ENCODE data around the gene ISCA1. TPM values are rescaled to one million over a fixed set of nuclear protein-coding genes. Genes with fewer than 3 reads are reported as not detected.
A peak's percentile ranks its signal among the peaks of the same experiment; 100 is the strongest.

Gene ISCA1
- total and polyA plus RNA-seq, 2 donors (not counting 3 experiments of a cell fraction or from before 2014, with no cell fraction given) = 14.2 to 22.2 TPM

DNA sequence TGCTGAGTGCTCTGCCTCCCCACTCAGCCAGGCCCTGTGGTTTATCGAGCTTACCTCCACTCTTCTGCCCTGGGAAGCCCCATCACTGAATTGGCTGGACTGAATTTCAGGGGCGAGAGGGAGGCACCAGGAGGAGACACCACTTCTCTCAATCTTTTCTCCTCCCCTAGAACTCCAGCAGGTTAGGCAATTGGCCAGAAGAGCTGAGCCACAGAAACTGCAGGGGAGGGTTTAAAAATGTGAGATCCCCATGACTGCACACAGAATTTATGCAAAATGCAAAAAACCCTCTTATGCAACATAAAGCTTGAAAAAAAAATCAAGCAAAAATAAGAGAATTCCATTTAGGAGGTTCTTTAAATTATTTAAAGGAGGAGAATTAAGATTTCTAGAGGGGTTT, 42.0 kb upstream of the ISCA1 start:
- Histone ChIP-seq H3K36me3 (ENCODE audit: control insufficient read depth in 2 of 2, extremely low read depth in 1 of 2, insufficient read depth in 2 of 2, low read length in 2 of 2) (peaks cover 13 to 14% of the 10 kb centered on the region in 2 experiments), H3K9me1 (replicated peaks; ENCODE audit: control insufficient read depth, extremely low read depth, insufficient read depth, low read length) (no peaks in the 10 kb centered on the region), H3K27me3 (ENCODE audit: control insufficient read depth in 2 of 2, insufficient read depth in 2 of 2, low read length in 2 of 2) (no peaks in the 10 kb centered on the region), H3K27ac (ENCODE audit: insufficient read depth, low read depth, low read length) (no peak overlapping the region), H3K4me1 (ENCODE audit: control insufficient read depth, extremely low read depth, insufficient read depth, low read length) (peaks cover 13% of the 10 kb centered on the region), H3K4me2 (ENCODE audit: insufficient read depth, low read length) (no peak overlapping the region), H3K4me3 (replicated peaks in 1 of 3; ENCODE audit: insufficient read depth in 1 of 3, low read depth in 1 of 3, low read length in 3 of 3) (no peak overlapping the region), H3K79me2 (ENCODE audit: control insufficient read depth, insufficient read depth, low read length) (no peaks in the 10 kb centered on the region), H4K20me1 (replicated peaks; ENCODE audit: control insufficient read depth, extremely low read depth, insufficient read depth, low read length) (no peaks in the 10 kb centered on the region), H2AFZ (ENCODE audit: low read depth, low read length) (no peak overlapping the region), H3K9me3 (replicated peaks; ENCODE audit: control insufficient read depth, insufficient read depth, low read length) (no peaks in the 10 kb centered on the region), H3K9ac (replicated peaks; ENCODE audit: extremely low read depth, insufficient read depth, low read length) (no peak overlapping the region)
- ChIA-PET POLR2A (no interaction called here), CTCF (interaction anchor here (1.6 kb wide), 1 partner anchor 16 kb away, joined by 4 read pairs; no protein-coding TSS in a partner anchor)
- no peak for TF ChIP-seq MYC (IDR thresholded peaks at IDR 0.05; ENCODE audit: low read depth, low read length)
- no peak for TF ChIP-seq JUN (IDR thresholded peaks at IDR 0.05; ENCODE audit: borderline replicate concordance, insufficient read depth, insufficient read length, low read depth)
- TF ChIP-seq POLR2A (IDR thresholded peaks at IDR 0.05; ENCODE audit: low read depth, low read length) = no peak
- TF ChIP-seq GATA2 (IDR thresholded peaks at IDR 0.05; ENCODE audit: insufficient read depth, insufficient read length, low read depth, low read length) = no peak
- TF ChIP-seq, protein P1, sequence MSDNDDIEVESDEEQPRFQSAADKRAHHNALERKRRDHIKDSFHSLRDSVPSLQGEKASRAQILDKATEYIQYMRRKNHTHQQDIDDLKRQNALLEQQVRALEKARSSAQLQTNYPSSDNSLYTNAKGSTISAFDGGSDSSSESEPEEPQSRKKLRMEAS (IDR thresholded peaks at IDR 0.05; ENCODE audit: insufficient read depth, insufficient read length) = no peak
- FAIRE-seq (no peak), DNase-seq (ENCODE audit: low read depth, low spot score) (no peak)
- dilution Hi-C loops (cut with MboI; ENCODE audit: extremely low pct_ligation_motif_present, low sequenced_read_pairs) = no loop called here
- BruUV-seq (replicated peaks) = no TSS peak
- intact Hi-C loops (cut with micrococcal nuclease) = no loop called here

GRCh38 chr9:86322973-86323644, 40.8 kb upstream of the ISCA1 start:
- TF ChIP-seq MYC (IDR thresholded peaks at IDR 0.05; ENCODE audit: low read depth, low read length) (no peak), JUN (IDR thresholded peaks at IDR 0.05; ENCODE audit: borderline replicate concordance, insufficient read depth, insufficient read length, low read depth) (peak; percentile 30), CTCF (IDR thresholded peaks at IDR 0.05; ENCODE audit: extremely low read depth in 1 of 2, insufficient read depth in 1 of 2, low read depth in 1 of 2, low read length in 2 of 2) (no peak), GATA2 (IDR thresholded peaks at IDR 0.05; ENCODE audit: insufficient read depth, insufficient read length, low read depth, low read length) (peak; percentile 81), FOS (IDR thresholded peaks at IDR 0.05; ENCODE audit: borderline replicate concordance, insufficient read depth, low read length) (peak; percentile 25), POLR2AphosphoS5 (IDR thresholded peaks at IDR 0.05; ENCODE audit: insufficient read depth, low read depth, low read length) (peak; percentile 53)
- TF ChIP-seq, protein P1 (IDR thresholded peaks at IDR 0.05; ENCODE audit: insufficient read depth, insufficient read length) = no peak
- Histone ChIP-seq H3K4me2 (ENCODE audit: insufficient read depth, low read length) (peak overlapping the region; percentile 34), H2AFZ (ENCODE audit: low read depth, low read length) (no peak overlapping the region), H3K79me2 (ENCODE audit: control insufficient read depth, insufficient read depth, low read length) (no peaks in the 10 kb centered on the region), H3K36me3 (ENCODE audit: control insufficient read depth in 2 of 2, extremely low read depth in 1 of 2, insufficient read depth in 2 of 2, low read length in 2 of 2) (peaks cover 16 to 18% of the 10 kb centered on the region in 2 experiments), H3K27me3 (ENCODE audit: control insufficient read depth in 2 of 2, insufficient read depth in 2 of 2, low read length in 2 of 2) (no peaks in the 10 kb centered on the region), H3K9me1 (replicated peaks; ENCODE audit: control insufficient read depth, extremely low read depth, insufficient read depth, low read length) (no peaks in the 10 kb centered on the region), H3K4me1 (ENCODE audit: control insufficient read depth, extremely low read depth, insufficient read depth, low read length) (peaks cover 13% of the 10 kb centered on the region), H3K9ac (replicated peaks; ENCODE audit: extremely low read depth, insufficient read depth, low read length) (peak overlapping the region; percentile 5), H4K20me1 (replicated peaks; ENCODE audit: control insufficient read depth, extremely low read depth, insufficient read depth, low read length) (no peaks in the 10 kb centered on the region), H3K27ac (ENCODE audit: insufficient read depth, low read depth, low read length) (peak overlapping the region; percentile 59), H3K4me3 (replicated peaks in 1 of 3; ENCODE audit: insufficient read depth in 1 of 3, low read depth in 1 of 3, low read length in 3 of 3) (no peak overlapping the region), H3K9me3 (replicated peaks; ENCODE audit: control insufficient read depth, insufficient read depth, low read length) (no peaks in the 10 kb centered on the region)
- intact Hi-C loops (cut with micrococcal nuclease) = no loop called here
- DNase-seq (ENCODE audit: low read depth, low spot score) (peak; percentile 75), FAIRE-seq (peak; percentile 35)
- CTCF ChIA-PET = interaction anchor here (1.3 to 1.6 kb wide), 2 partner anchors 15 to 17 kb away, joined by 3 to 4 read pairs; no protein-coding TSS in a partner anchor
- POLR2A ChIA-PET = no interaction called here
- dilution Hi-C loops (cut with MboI; ENCODE audit: extremely low pct_ligation_motif_present, low sequenced_read_pairs) = no loop called here
- TSS peak; percentile 47 for BruUV-seq (replicated peaks)
